AG04449 (cell line): ENCODE data around the gene SLAIN1.

ENCODE experiments used
- CTCF ChIA-PET: fragments of 350-600 bp; formaldehyde crosslinking; extraction: SDS; loops from one replicate; lab custom pipeline; 2021; ENCODE audit warnings: antibody characterized with exemption; lab: Yijun Ruan, JAX
- POLR2A ChIA-PET: fragments of 400-600, 350-600 bp; formaldehyde crosslinking; extraction: SDS; loops from one replicate; lab custom pipeline; 2020; ENCODE audit warnings: antibody characterized with exemption, inconsistent platforms; lab: Yijun Ruan, JAX
- DNase-seq: peaks from one replicate; pipeline ENCODE4 v3.0.0-alpha.2; 2010; ENCODE audit warnings: low read depth, low spot score
- H3K4me3 ChIP-seq: 2 replicates; pipeline ENCODE4 v1.5.1; 2011; ENCODE audit warnings: low read depth, mild to moderate bottlenecking, control low read depth, low read length
- CTCF ChIP-seq: IDR thresholded peaks from one replicate; pipeline ENCODE4 v1.5.1; 2011; ENCODE audit warnings: mild to moderate bottlenecking, moderate library complexity, low read length, control low read depth, inconsistent platforms; ENCODE audit not compliant: insufficient read depth; ENCODE audit errors: missing control alignments

SLAIN1 gene

DNA sequence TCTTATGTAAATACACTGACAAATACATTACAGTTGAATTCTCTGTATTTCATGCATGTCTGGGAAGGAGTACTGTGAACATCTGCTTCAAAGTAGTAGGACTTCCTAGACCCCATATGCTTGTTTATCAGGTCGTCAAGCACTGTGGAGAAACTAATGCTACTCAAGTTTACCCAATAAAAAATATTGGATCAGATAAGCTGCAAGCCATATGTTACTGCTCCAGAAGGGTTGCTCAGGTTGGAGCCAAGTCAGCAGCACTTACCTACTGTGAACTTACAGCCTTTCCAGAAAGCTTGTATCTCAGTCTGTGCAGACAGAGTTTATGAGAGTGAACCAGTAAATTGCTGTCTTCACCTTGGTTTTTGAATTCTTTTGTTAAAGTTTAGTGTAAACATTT lies 36.2 kb downstream of the SLAIN1 start:
- POLR2A ChIA-PET, result no interaction called here
- H3K4me3 ChIP-seq, result no peak overlapping the region
- CTCF ChIA-PET, result interaction anchor here (0.9 kb wide), 1 partner anchor 14 kb away, joined by 3 read pairs; no protein-coding TSS in a partner anchor
- DNase-seq, result no peak
- TF ChIP-seq CTCF, result no peak

DNA sequence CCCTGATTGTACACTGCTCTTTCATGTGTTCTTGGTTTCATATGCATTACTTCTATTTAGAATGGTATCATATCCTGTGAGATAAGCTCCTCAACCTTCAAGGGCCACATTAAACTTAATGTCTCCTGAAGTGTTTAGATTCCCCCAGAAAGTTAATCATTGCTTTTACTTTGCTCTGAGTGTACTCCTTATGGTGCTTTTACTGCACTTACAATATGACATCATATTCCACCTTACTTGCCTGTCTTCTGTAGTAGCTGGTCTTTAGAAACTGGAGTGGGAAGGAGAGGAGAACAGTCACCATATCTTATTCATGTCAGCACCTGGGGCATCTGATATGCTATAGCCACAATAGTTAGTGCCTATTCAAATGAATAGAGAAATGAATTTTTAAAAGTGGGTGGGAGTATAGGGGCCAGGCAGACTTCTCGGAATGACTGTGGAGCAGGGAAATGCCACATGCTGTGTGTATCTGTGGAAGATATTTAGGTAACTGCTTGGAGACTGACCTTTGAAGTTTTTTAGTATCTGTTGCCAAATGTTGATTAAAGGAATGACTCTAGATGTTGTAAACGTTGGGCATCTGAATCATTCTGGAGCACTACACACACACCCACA lies 40.2 kb downstream of the SLAIN1 start:
- no peak overlapping the region for H3K4me3 ChIP-seq
- POLR2A ChIA-PET, result no interaction called here
- TF ChIP-seq CTCF, result no peak
- no peak for DNase-seq
- CTCF ChIA-PET, result no interaction called here

DNA sequence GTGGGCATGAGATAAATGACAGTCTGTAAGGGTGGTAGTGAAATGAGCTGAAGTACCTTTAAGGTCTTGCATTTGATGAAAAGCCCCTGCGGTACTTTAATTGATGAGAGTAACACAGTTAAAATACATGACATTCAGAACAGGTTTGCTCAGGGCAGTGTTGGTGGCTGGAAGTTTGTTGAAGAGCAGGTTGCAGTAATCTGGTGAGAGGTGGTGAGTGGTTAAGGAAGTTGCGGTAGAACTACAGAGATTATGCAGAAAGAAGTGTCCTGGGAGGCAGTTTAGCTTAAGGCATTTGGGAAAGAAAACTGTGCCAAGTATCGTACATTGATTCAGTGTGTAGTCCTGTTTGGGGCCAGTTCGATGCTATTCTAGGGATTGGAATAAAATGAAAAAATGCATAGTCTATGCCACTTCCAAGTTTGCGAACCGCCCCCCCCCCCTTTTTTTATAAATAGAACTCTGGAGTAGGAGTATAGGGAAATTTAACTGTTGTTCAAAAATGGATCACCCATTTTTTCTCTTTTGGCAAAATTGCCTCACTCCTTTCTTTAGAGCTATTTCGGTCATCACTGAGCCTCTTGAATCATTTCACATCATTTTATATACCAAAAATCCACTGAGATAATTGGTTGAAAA lies 42.7 kb downstream of the SLAIN1 start:
- POLR2A ChIA-PET, result no interaction called here
- TF ChIP-seq CTCF, result no peak
- H3K4me3 ChIP-seq, result no peak overlapping the region
- CTCF ChIA-PET, result interaction anchor here (0.8 kb wide), 1 partner anchor 11 kb away, joined by 3 read pairs; no protein-coding TSS in a partner anchor
- no peak for DNase-seq

DNA sequence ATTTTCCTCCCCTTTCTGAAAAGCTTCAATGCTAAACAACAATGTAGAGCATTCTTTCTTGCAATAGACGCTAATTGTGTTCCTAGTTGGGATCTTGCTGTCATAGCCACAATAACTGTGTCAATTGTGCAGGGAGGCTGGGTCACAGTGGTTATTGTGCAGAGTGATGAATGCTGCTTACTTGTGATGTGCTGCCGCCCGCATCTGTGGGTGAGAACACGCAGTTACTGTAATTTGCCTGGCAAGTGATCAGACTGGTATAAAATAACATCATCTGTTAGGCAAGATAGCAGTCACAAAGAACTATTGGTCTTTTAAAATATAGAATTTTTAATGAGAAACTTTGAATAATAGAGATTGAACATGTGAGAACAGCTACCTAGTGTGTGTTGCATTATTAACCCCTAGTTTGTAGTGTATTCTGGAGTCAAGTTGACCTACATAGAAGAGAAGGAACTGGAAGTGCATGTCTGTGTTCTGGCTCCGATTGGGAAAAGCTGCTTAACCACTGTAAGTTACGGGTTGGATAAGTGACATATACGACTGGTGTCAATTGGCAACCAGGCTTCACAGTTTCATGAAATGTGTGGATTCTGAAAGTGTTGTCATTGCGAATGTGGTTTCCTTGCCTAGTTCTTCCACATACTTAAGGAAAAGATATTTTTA lies 43.6 kb downstream of the SLAIN1 start:
- no peak for DNase-seq
- CTCF ChIA-PET, result no interaction called here
- no peak for TF ChIP-seq CTCF
- H3K4me3 ChIP-seq, result no peak overlapping the region
- POLR2A ChIA-PET, result no interaction called here

- ChIA-PET CTCF (no interaction called here), POLR2A (no interaction called here)
- no peak for TF ChIP-seq CTCF
- H3K4me3 ChIP-seq, result no peak overlapping the region
- no peak for DNase-seq
These were observed 44.1 kb downstream of the SLAIN1 start for GRCh38 chr13:77741597-77741972.

- H3K4me3 ChIP-seq, result no peak overlapping the region
- CTCF ChIA-PET, result interaction anchor here (1.3 kb wide), 1 partner anchor 10 kb away, joined by 6 read pairs; no protein-coding TSS in a partner anchor
These were observed 45.3 kb downstream of the SLAIN1 start for GRCh38 chr13:77742801-77743200.

More at GRCh38 chr13:77742801-77743200, 45.3 kb downstream of the SLAIN1 start:
- no peak for TF ChIP-seq CTCF
- POLR2A ChIA-PET, result no interaction called here
- DNase-seq, result no peak
